HEK293 (cell line): ENCODE measurements around the gene PKMYT1.

ENCODE experiments used
- CTCF ChIA-PET: fragments of 350-600 bp; formaldehyde crosslinking; extraction: SDS; loops from one replicate; lab custom pipeline; 2021; ENCODE audit warnings: antibody characterized with exemption; lab: Yijun Ruan, JAX
- POLR2A ChIA-PET: fragments of 300-600 bp; formaldehyde crosslinking; extraction: SDS; loops from one replicate; lab custom pipeline; 2020; ENCODE audit warnings: antibody characterized with exemption, inconsistent platforms; lab: Yijun Ruan, JAX
- H3K27ac ChIP-seq: fragments of 200-500 bp; sonication (Bioruptor generic); 2 replicates; pipeline ENCODE4 v1.5.1; 2014; ENCODE audit warnings: low read depth, low read length, control low read depth, inconsistent platforms; ENCODE audit errors: extremely low read depth
- H3K36me3 ChIP-seq, 2 experiments: fragments of 200-500 bp in 1 of 2; sonication (Bioruptor generic) in 1 of 2; 1 replicate in 1 of 2; 2 replicates in 1 of 2; pipeline ENCODE4 v1.5.1; 2014 to 2017; ENCODE audit warnings: inconsistent platforms in 2 of 2, low read length in 2 of 2; ENCODE audit not compliant: control insufficient read depth in 2 of 2, insufficient read depth in 1 of 2
- H3K4me1 ChIP-seq: fragments of 200-500 bp; sonication (Bioruptor generic); 2 replicates; pipeline ENCODE4 v1.5.1; 2014; ENCODE audit warnings: mild to moderate bottlenecking, low read length, inconsistent platforms; ENCODE audit not compliant: control insufficient read depth, insufficient read depth
- H3K4me3 ChIP-seq: 2 replicates; pipeline ENCODE4 v1.5.1; 2011; ENCODE audit warnings: low read depth, mild to moderate bottlenecking, control low read depth, low read length, moderate library complexity
- H3K9me3 ChIP-seq: fragments of 200-500 bp; sonication (Bioruptor generic); 2 replicates; pipeline ENCODE4 v1.5.1; 2014; ENCODE audit warnings: low read depth, low read length, inconsistent platforms; ENCODE audit not compliant: control insufficient read depth, insufficient read depth
- EGR2 ChIP-seq: fragments of 450-650 bp; formaldehyde crosslinking; IDR thresholded peaks from 2 replicates; pipeline ENCODE4 v1.5.1; 2016; ENCODE audit warnings: low read depth, missing biosample characterization, missing genetic modification characterization
- GLIS1 ChIP-seq: fragments of 450-650 bp; formaldehyde crosslinking; IDR thresholded peaks from 2 replicates; pipeline ENCODE4 v1.5.1; 2016; ENCODE audit warnings: missing biosample characterization, missing genetic modification characterization
- GLIS2 ChIP-seq: fragments of 450-650 bp; formaldehyde crosslinking; IDR thresholded peaks from 2 replicates; pipeline ENCODE4 v1.5.1; 2016; ENCODE audit warnings: missing biosample characterization, missing genetic modification characterization
- KLF9 ChIP-seq: fragments of 450-650 bp; formaldehyde crosslinking; IDR thresholded peaks from 2 replicates; pipeline ENCODE4 v1.5.1; 2016; ENCODE audit warnings: missing biosample characterization, missing genetic modification characterization, low read depth
- PATZ1 ChIP-seq: fragments of 450-650 bp; formaldehyde crosslinking; IDR thresholded peaks from 2 replicates; pipeline ENCODE4 v1.5.1; 2016; ENCODE audit warnings: missing biosample characterization, missing genetic modification characterization
- SALL2 ChIP-seq: fragments of 450-650 bp; formaldehyde crosslinking; IDR thresholded peaks from 2 replicates; pipeline ENCODE4 v1.5.0; 2017; ENCODE audit warnings: missing biosample characterization, mild to moderate bottlenecking, missing genetic modification characterization, borderline replicate concordance
- ZBTB8A ChIP-seq: fragments of 450-650 bp; formaldehyde crosslinking; IDR thresholded peaks from 2 replicates; pipeline ENCODE4 v1.5.1; 2016; ENCODE audit warnings: missing biosample characterization, missing genetic modification characterization
- ZFHX2 ChIP-seq: fragments of 450-650 bp; formaldehyde crosslinking; conservative IDR thresholded peaks from 2 replicates; pipeline ENCODE4 v1.5.1; 2016; ENCODE audit warnings: missing biosample characterization, missing genetic modification characterization
- ZNF121 ChIP-seq: fragments of 450-650 bp; formaldehyde crosslinking; IDR thresholded peaks from 2 replicates; pipeline ENCODE4 v1.5.1; 2016; ENCODE audit warnings: missing biosample characterization, missing genetic modification characterization
- ZNF146 ChIP-seq: fragments of 450-650 bp; formaldehyde crosslinking; IDR thresholded peaks from 2 replicates; pipeline ENCODE4 v1.5.1; 2016; ENCODE audit warnings: missing biosample characterization, missing genetic modification characterization
- ZNF174 ChIP-seq: fragments of 450-650 bp; formaldehyde crosslinking; IDR thresholded peaks from 2 replicates; pipeline ENCODE4 v1.5.0; 2017; ENCODE audit warnings: missing biosample characterization, mild to moderate bottlenecking, missing genetic modification characterization
- ZNF324 ChIP-seq: fragments of 450-650 bp; formaldehyde crosslinking; IDR thresholded peaks from 2 replicates; pipeline ENCODE4 v1.5.1; 2016; ENCODE audit warnings: missing biosample characterization, missing genetic modification characterization
- ZNF335 ChIP-seq: fragments of 450-650 bp; formaldehyde crosslinking; conservative IDR thresholded peaks from 2 replicates; pipeline ENCODE4 v1.5.1; 2016; ENCODE audit warnings: missing biosample characterization, missing genetic modification characterization
- ZNF391 ChIP-seq: fragments of 450-650 bp; formaldehyde crosslinking; IDR thresholded peaks from 2 replicates; pipeline ENCODE4 v1.5.1; 2016; ENCODE audit warnings: low read depth, missing biosample characterization, missing genetic modification characterization, borderline replicate concordance
- ZNF416 ChIP-seq: fragments of 450-650 bp; formaldehyde crosslinking; IDR thresholded peaks from 2 replicates; pipeline ENCODE4 v1.5.1; 2016; ENCODE audit warnings: missing biosample characterization, missing genetic modification characterization
- ZNF473 ChIP-seq: fragments of 450-650 bp; formaldehyde crosslinking; IDR thresholded peaks from 2 replicates; pipeline ENCODE4 v1.5.1; 2017; ENCODE audit warnings: missing biosample characterization, missing genetic modification characterization
- TF ChIP-seq, protein P1 (sequence below): fragments of 450-650 bp; IDR thresholded peaks from 2 replicates; pipeline ENCODE4 v1.5.1; 2018; ENCODE audit warnings: missing biosample characterization, mild to moderate bottlenecking, missing genetic modification characterization

The PKMYT1 gene

GRCh38 chr16:3012246-3012645, 32.0 kb upstream of the PKMYT1 start (continued):
- peak; percentile 55 for TF ChIP-seq PATZ1
- no peak for TF ChIP-seq ZNF416 (tag by site-specific recombination)

DNA sequence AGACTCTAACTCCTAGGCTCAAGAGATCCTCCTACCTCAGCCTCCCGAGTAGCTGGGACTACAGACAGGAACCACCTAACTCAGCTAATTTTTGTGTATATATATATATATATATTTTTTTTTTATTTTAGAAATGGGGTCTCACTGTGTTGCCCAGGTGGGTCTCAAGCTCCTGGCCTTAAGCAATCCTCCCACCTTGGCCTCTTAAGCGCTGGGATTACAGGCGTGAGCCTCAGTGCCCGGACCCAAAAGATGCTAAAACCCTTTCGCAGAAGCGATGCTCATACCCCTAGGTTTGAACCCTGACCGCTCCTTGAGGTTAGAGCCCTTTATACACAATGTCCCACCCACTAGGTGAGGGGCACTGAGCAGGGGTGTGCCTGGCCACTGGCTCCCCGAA, 30.3 kb upstream of the PKMYT1 start:
- Histone ChIP-seq H3K4me3 (no peak overlapping the region), H3K9me3 (no peaks in the 10 kb centered on the region), H3K27ac (no peak overlapping the region), H3K4me1 (no peaks in the 10 kb centered on the region; the same call in 1 of the 2 replicates), H3K36me3 (no peaks in the 10 kb centered on the region)
- POLR2A ChIA-PET = interaction anchor here (12.4 kb wide), 1 partner anchor 13 kb away, joined by 247 read pairs; the partner anchor contains the start of genes CLDN6, HCFC1R1, THOC6 and TNFRSF12A
- no peak for TF ChIP-seq ZNF174 (tag by site-specific recombination)
- TF ChIP-seq ZNF121 (tag by site-specific recombination) = peak; percentile 63; the same call in 1 of the 2 replicates
- CTCF ChIA-PET = interaction anchor here (0.7 to 1.3 kb wide), 3 partner anchors 9 to 156 kb away, joined by 3 to 6 read pairs (median 4); partner anchors contain the start of gene TNFRSF12A

GRCh38 chr16:3009568-3010390, 29.5 kb upstream of the PKMYT1 start:
- CTCF ChIA-PET = interaction anchor here (0.6 to 1.3 kb wide), 4 partner anchors 10 to 156 kb away, joined by 3 to 6 read pairs (median 4); partner anchors contain the start of gene TNFRSF12A
- Histone ChIP-seq H3K4me3 (no peak overlapping the region), H3K36me3 (no peaks in the 10 kb centered on the region), H3K27ac (no peak overlapping the region)
- TF ChIP-seq PATZ1 (peak; percentile 43; the same call in 1 of the 2 replicates), ZNF335 (tag by site-specific recombination) (no peak), GLIS1 (peak; percentile 94), GLIS2 (tag by site-specific recombination) (0 out of 2 replicates have a peak, but pooled peaks have one; percentile 16), ZBTB8A (peak; percentile 79), SALL2 (no peak), ZNF473 (tag by site-specific recombination) (no peak), ZNF146 (tag by site-specific recombination) (no peak)
- TF ChIP-seq, all 188 proteins: peak for 4
- POLR2A ChIA-PET = interaction anchor here (12.4 kb wide), 1 partner anchor 14 kb away, joined by 247 read pairs; the partner anchor contains the start of genes CLDN6, HCFC1R1, THOC6 and TNFRSF12A
- Histone ChIP-seq H3K9me3 (no peaks in the 10 kb centered on the region), H3K4me1 (no peaks in the 10 kb centered on the region; the same call in 1 of the 2 replicates)

- POLR2A ChIA-PET = interaction anchor here (12.4 kb wide), 1 partner anchor 15 kb away, joined by 247 read pairs; the partner anchor contains the start of genes CLDN6, HCFC1R1, THOC6 and TNFRSF12A
- no peaks in the 10 kb centered on the region; the same call in 1 of the 2 replicates for H3K4me1 ChIP-seq
- H3K27ac ChIP-seq = no peak overlapping the region
- no peaks in the 10 kb centered on the region for H3K36me3 ChIP-seq
- TF ChIP-seq ZFHX2 (tag by site-specific recombination) (peak; percentile 50), ZNF324 (tag by site-specific recombination) (no peak), EGR2 (tag by site-specific recombination) (peak; percentile 63; the same call in 1 of the 2 replicates), ZNF391 (tag by site-specific recombination) (no peak), KLF9 (tag by site-specific recombination) (no peak)
- TF ChIP-seq, protein P1, sequence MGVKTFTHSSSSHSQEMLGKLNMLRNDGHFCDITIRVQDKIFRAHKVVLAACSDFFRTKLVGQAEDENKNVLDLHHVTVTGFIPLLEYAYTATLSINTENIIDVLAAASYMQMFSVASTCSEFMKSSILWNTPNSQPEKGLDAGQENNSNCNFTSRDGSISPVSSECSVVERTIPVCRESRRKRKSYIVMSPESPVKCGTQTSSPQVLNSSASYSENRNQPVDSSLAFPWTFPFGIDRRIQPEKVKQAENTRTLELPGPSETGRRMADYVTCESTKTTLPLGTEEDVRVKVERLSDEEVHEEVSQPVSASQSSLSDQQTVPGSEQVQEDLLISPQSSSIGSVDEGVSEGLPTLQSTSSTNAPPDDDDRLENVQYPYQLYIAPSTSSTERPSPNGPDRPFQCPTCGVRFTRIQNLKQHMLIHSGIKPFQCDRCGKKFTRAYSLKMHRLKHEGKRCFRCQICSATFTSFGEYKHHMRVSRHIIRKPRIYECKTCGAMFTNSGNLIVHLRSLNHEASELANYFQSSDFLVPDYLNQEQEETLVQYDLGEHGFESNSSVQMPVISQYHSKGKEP (tag by site-specific recombination) = no peak
- TF ChIP-seq, all 188 proteins: peak for 2
- no peak overlapping the region for H3K4me3 ChIP-seq
- no peaks in the 10 kb centered on the region for H3K9me3 ChIP-seq
- CTCF ChIA-PET = interaction anchor here (9.6 kb wide), 1 partner anchor 22 kb away, joined by 149 read pairs; no protein-coding TSS in a partner anchor
These were observed 28.4 kb upstream of the PKMYT1 start for GRCh38 chr16:3008690-3009037.
